ENCODE measurements around the gene B3GNT2. TPM values are rescaled to one million over a fixed set of nuclear protein-coding genes. Genes with fewer than 3 reads are reported as not detected.

Gene B3GNT2
- total and polyA plus RNA-seq, 9 of the 15 experiments (the other 6 are each of a cell fraction or from before 2014, with no cell fraction given), result 6.0 to 38.9 (median 25.0) TPM

GRCh38 chr2:62195421-62196277 is at the start of gene B3GNT2 (continued):
- no peak for TF ChIP-seq ZNF639 (CRISPR knock-in tag; conservative IDR thresholded peaks at IDR 0.05 in 1 of 2, IDR thresholded peaks at IDR 0.05 in 1 of 2)
- TF ChIP-seq YY1 (IDR thresholded peaks at IDR 0.05; ENCODE audit: borderline replicate concordance in 1 of 3, control insufficient read depth in 1 of 3, extremely low read depth in 1 of 3, insufficient read depth in 3 of 3, insufficient read length in 1 of 3, insufficient replicate concordance in 2 of 3, low read depth in 1 of 3, low read length in 2 of 3), result peak in 2 of 3 experiments; percentile 48 to 61
- TF ChIP-seq ZBTB7A (IDR thresholded peaks at IDR 0.05; ENCODE audit: borderline replicate concordance, control insufficient read depth, low read depth, low read length), result peak; percentile 84; the same call in 1 of the 2 replicates
- no peak for TF ChIP-seq ZBTB5 (IDR thresholded peaks at IDR 0.05)
- TF ChIP-seq ELF1 (tag; IDR thresholded peaks at IDR 0.05), result 0 out of 2 replicates have a peak, but pooled peaks have one; percentile 44
- no peak for TF ChIP-seq ZSCAN29 (IDR thresholded peaks at IDR 0.05)
- TF ChIP-seq SMARCA5 (IDR thresholded peaks at IDR 0.05), result 0 out of 2 replicates have a peak, but pooled peaks have one; percentile 18
- TF ChIP-seq STAT5A (IDR thresholded peaks at IDR 0.05; ENCODE audit: borderline replicate concordance, low read length), result no peak
- TF ChIP-seq SIN3A (IDR thresholded peaks at IDR 0.05; ENCODE audit: borderline replicate concordance in 2 of 2, control insufficient read depth in 1 of 2, low read depth in 2 of 2, low read length in 2 of 2), result peak in 1 of 2 experiments; percentile 32; a peak in 1 of 4 replicates
- no peak for TF ChIP-seq ATF1 (CRISPR knock-in tag; IDR thresholded peaks at IDR 0.05)
- peak; percentile 60 for TF ChIP-seq ATF1 (tag; IDR thresholded peaks at IDR 0.05)
- TF ChIP-seq KDM5B (IDR thresholded peaks at IDR 0.05; ENCODE audit: insufficient replicate concordance, low read depth, low read length), result peak; percentile 67
- no peak for TF ChIP-seq PRPF4 (IDR thresholded peaks at IDR 0.05; ENCODE audit: insufficient read depth, low read depth, low read length, poor library complexity, severe bottlenecking)
- TF ChIP-seq FOSL1 (tag; conservative IDR thresholded peaks at IDR 0.05), result no peak
- TF ChIP-seq RBM22 (IDR thresholded peaks at IDR 0.05; ENCODE audit: low read depth, low read length, poor library complexity, severe bottlenecking), result no peak
- TF ChIP-seq NFATC3 (IDR thresholded peaks at IDR 0.05), result no peak
- TF ChIP-seq CXXC5 (CRISPR knock-in tag; IDR thresholded peaks at IDR 0.05), result peak; percentile 63; the same call in 1 of the 2 replicates
- TF ChIP-seq MXI1 (IDR thresholded peaks at IDR 0.05; ENCODE audit: low read depth, low read length), result no peak
- no peak for TF ChIP-seq ZC3H8 (IDR thresholded peaks at IDR 0.05)
- no peak for TF ChIP-seq EP400 (IDR thresholded peaks at IDR 0.05)
- TF ChIP-seq CREBBP (IDR thresholded peaks at IDR 0.05; ENCODE audit: low read depth, low read length), result no peak
- no peak for TF ChIP-seq CEBPG (CRISPR knock-in tag; IDR thresholded peaks at IDR 0.05)
- no peak for TF ChIP-seq CEBPG (tag; conservative IDR thresholded peaks at IDR 0.05 in 1 of 2, IDR thresholded peaks at IDR 0.05 in 1 of 2)
- TF ChIP-seq POLR2AphosphoS2 (IDR thresholded peaks at IDR 0.05; ENCODE audit: low read length), result no peak
- TF ChIP-seq SMAD1 (IDR thresholded peaks at IDR 0.05; ENCODE audit: low read depth, low read length, partially characterized antibody), result no peak

Data from K562 (cell line).